Measurements from ENCODE around the gene ZCCHC7. TPM values are rescaled to one million over a fixed set of nuclear protein-coding genes. Genes with fewer than 3 reads are reported as not detected.

Gene ZCCHC7
- total RNA-seq, 1 experiment from 2014 or later, result 31.2 TPM

DNA sequence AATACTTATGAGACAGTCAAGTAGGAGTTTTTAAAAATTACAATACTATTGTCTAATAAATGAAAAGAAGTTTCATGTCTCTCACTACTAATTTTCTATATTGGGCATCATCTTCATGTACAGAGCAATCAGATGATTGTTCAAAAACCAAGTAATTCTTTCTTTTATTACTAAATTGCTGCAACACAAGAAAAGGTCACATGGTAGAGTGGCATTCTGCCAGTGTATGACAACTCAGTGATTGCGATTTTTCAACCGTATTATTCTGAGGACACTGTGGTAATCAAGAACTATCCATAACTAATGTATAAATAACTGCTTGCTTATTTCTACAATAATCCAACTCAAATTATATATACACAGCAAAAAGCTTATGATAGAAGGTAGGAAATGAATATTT is 205.4 kb downstream of the ZCCHC7 start:
- Histone ChIP-seq H3K9me3 (ENCODE audit: control insufficient read depth in 1 of 2, insufficient read depth in 1 of 2, low read depth in 1 of 2, low read length in 2 of 2) (no peaks in the 10 kb centered on the region), H2AFZ (ENCODE audit: low read depth, low read length, poor library complexity, severe bottlenecking) (no peak overlapping the region), H3K36me3 (ENCODE audit: control insufficient read depth in 1 of 2, insufficient read depth in 2 of 2, low read length in 2 of 2) (no peaks in the 10 kb centered on the region), H3K27me3 (ENCODE audit: insufficient read depth, low read length) (no peaks in the 10 kb centered on the region), H3K4me3 (replicated peaks in 1 of 2; ENCODE audit: low read depth in 1 of 2, low read length in 2 of 2) (no peak overlapping the region), H3K9ac (ENCODE audit: low read length) (no peak overlapping the region), H4K20me1 (ENCODE audit: insufficient read depth) (no peaks in the 10 kb centered on the region; the same call in 1 of the 2 replicates), H3K4me1 (ENCODE audit: control insufficient read depth in 1 of 2, insufficient read depth in 2 of 2, low read length in 2 of 2) (no peaks in the 10 kb centered on the region), H3K79me2 (ENCODE audit: insufficient read depth, low read length) (no peaks in the 10 kb centered on the region), H3K27ac (ENCODE audit: low read depth, low read length) (no peak overlapping the region), H3K4me2 (ENCODE audit: low read length) (no peak overlapping the region), H3K9me2 (ENCODE audit: insufficient read depth) (no peaks in the 10 kb centered on the region)
- TF ChIP-seq, protein P1, sequence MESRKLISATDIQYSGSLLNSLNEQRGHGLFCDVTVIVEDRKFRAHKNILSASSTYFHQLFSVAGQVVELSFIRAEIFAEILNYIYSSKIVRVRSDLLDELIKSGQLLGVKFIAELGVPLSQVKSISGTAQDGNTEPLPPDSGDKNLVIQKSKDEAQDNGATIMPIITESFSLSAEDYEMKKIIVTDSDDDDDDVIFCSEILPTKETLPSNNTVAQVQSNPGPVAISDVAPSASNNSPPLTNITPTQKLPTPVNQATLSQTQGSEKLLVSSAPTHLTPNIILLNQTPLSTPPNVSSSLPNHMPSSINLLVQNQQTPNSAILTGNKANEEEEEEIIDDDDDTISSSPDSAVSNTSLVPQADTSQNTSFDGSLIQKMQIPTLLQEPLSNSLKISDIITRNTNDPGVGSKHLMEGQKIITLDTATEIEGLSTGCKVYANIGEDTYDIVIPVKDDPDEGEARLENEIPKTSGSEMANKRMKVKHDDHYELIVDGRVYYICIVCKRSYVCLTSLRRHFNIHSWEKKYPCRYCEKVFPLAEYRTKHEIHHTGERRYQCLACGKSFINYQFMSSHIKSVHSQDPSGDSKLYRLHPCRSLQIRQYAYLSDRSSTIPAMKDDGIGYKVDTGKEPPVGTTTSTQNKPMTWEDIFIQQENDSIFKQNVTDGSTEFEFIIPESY (IDR thresholded peaks at IDR 0.05; ENCODE audit: extremely low read depth, insufficient replicate concordance, low read length), result no peak
- TF ChIP-seq JUND (IDR thresholded peaks at IDR 0.05) (no peak), EZH2 (IDR thresholded peaks at IDR 0.05) (no peak), RAD21 (IDR thresholded peaks at IDR 0.05; ENCODE audit: low read depth) (no peak), SIN3A (IDR thresholded peaks at IDR 0.05; ENCODE audit: low read depth) (no peak), YY1 (IDR thresholded peaks at IDR 0.05; ENCODE audit: extremely low read depth, insufficient replicate concordance, low read depth, low read length) (no peak), TCF7L2 (IDR thresholded peaks at IDR 0.05; ENCODE audit: borderline replicate concordance, extremely low read depth, insufficient read depth, insufficient read length) (no peak), POLR2A (IDR thresholded peaks at IDR 0.05; ENCODE audit: borderline replicate concordance, extremely low read depth, insufficient read depth, insufficient read length) (no peak), CEBPB (IDR thresholded peaks at IDR 0.05; ENCODE audit: low read depth) (no peak)
- TF ChIP-seq, protein P2, sequence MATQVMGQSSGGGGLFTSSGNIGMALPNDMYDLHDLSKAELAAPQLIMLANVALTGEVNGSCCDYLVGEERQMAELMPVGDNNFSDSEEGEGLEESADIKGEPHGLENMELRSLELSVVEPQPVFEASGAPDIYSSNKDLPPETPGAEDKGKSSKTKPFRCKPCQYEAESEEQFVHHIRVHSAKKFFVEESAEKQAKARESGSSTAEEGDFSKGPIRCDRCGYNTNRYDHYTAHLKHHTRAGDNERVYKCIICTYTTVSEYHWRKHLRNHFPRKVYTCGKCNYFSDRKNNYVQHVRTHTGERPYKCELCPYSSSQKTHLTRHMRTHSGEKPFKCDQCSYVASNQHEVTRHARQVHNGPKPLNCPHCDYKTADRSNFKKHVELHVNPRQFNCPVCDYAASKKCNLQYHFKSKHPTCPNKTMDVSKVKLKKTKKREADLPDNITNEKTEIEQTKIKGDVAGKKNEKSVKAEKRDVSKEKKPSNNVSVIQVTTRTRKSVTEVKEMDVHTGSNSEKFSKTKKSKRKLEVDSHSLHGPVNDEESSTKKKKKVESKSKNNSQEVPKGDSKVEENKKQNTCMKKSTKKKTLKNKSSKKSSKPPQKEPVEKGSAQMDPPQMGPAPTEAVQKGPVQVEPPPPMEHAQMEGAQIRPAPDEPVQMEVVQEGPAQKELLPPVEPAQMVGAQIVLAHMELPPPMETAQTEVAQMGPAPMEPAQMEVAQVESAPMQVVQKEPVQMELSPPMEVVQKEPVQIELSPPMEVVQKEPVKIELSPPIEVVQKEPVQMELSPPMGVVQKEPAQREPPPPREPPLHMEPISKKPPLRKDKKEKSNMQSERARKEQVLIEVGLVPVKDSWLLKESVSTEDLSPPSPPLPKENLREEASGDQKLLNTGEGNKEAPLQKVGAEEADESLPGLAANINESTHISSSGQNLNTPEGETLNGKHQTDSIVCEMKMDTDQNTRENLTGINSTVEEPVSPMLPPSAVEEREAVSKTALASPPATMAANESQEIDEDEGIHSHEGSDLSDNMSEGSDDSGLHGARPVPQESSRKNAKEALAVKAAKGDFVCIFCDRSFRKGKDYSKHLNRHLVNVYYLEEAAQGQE (IDR thresholded peaks at IDR 0.05; ENCODE audit: low read depth), result no peak
- intact Hi-C loops (cut with micrococcal nuclease), result loop anchor here (10.0 kb wide), 1 partner anchor 451 kb away; no protein-coding TSS in a partner anchor
- ChIA-PET POLR2A (no interaction called here), CTCF (no interaction called here), RAD21 (ENCODE audit: low non-redundant PET in 1 of 2, low total read pairs in 2 of 2, uncharacterized antibody in 2 of 2, unreplicated experiment in 2 of 2) (no interaction called here)
- no peak for ATAC-seq
- no TSS peak for BruUV-seq (replicated peaks)
- no peak for DNase-seq (ENCODE audit: low read depth, low spot score)

Data from HCT116 (cell line).